Loucy (cell line): ENCODE data around the gene TTF2.

Experiments used
- CTCF ChIP-seq: fragments of 200-600 bp; sonication (generic); conservative IDR thresholded peaks from 2 replicates; pipeline ENCODE4 v1.5.1; 2014; ENCODE audit warnings: mild to moderate bottlenecking, antibody characterized with exemption, low read length
- EZH2phosphoT487 ChIP-seq: fragments of 200-600 bp; IDR thresholded peaks from 2 replicates; pipeline ENCODE4 v1.6.1; 2018; ENCODE audit warnings: antibody characterized with exemption, mild to moderate bottlenecking, moderate library complexity, borderline replicate concordance

GRCh38 chr1:117047271-117047670, 12.9 kb upstream of the TTF2 start:
- TF ChIP-seq CTCF (no peak), EZH2phosphoT487 (no peak)
